ENCODE data around the gene BHLHA15.

GRCh38 chr7:98211676-98212531 is 665 bp downstream of the BHLHA15 start:
- TF ChIP-seq, protein P1, sequence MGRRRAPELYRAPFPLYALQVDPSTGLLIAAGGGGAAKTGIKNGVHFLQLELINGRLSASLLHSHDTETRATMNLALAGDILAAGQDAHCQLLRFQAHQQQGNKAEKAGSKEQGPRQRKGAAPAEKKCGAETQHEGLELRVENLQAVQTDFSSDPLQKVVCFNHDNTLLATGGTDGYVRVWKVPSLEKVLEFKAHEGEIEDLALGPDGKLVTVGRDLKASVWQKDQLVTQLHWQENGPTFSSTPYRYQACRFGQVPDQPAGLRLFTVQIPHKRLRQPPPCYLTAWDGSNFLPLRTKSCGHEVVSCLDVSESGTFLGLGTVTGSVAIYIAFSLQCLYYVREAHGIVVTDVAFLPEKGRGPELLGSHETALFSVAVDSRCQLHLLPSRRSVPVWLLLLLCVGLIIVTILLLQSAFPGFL (CRISPR knock-in tag; IDR thresholded peaks at IDR 0.05; ENCODE audit: borderline replicate concordance): no peak
- TF ChIP-seq CTCF (IDR thresholded peaks at IDR 0.05) (no peak), NFYB (CRISPR knock-in tag; conservative IDR thresholded peaks at IDR 0.05; ENCODE audit: low read depth) (no peak), CREB1 (CRISPR knock-in tag; IDR thresholded peaks at IDR 0.05) (no peak)
- TF ChIP-seq, protein P2, sequence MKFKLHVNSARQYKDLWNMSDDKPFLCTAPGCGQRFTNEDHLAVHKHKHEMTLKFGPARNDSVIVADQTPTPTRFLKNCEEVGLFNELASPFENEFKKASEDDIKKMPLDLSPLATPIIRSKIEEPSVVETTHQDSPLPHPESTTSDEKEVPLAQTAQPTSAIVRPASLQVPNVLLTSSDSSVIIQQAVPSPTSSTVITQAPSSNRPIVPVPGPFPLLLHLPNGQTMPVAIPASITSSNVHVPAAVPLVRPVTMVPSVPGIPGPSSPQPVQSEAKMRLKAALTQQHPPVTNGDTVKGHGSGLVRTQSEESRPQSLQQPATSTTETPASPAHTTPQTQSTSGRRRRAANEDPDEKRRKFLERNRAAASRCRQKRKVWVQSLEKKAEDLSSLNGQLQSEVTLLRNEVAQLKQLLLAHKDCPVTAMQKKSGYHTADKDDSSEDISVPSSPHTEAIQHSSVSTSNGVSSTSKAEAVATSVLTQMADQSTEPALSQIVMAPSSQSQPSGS (CRISPR knock-in tag; IDR thresholded peaks at IDR 0.05; ENCODE audit: borderline replicate concordance, low read depth): no peak
- TF ChIP-seq, protein P3, sequence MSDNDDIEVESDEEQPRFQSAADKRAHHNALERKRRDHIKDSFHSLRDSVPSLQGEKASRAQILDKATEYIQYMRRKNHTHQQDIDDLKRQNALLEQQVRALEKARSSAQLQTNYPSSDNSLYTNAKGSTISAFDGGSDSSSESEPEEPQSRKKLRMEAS (CRISPR knock-in tag; IDR thresholded peaks at IDR 0.05): no peak
- TF ChIP-seq, protein P4, sequence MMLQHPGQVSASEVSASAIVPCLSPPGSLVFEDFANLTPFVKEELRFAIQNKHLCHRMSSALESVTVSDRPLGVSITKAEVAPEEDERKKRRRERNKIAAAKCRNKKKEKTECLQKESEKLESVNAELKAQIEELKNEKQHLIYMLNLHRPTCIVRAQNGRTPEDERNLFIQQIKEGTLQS (CRISPR knock-in tag; conservative IDR thresholded peaks at IDR 0.05): no peak

All from WTC11 (cell line).